Measurements from ENCODE around the gene ABHD8.

The ABHD8 gene

GRCh38 chr19:17248011-17248776, 55.0 kb downstream of the ABHD8 start:
- Histone ChIP-seq H3K9me3 (ENCODE audit: insufficient read depth, low read length) (no peaks in the 10 kb centered on the region), H3K4me3 (ENCODE audit: insufficient read length, low read depth) (no peak overlapping the region), H3K27me3 (ENCODE audit: insufficient read depth, insufficient read length) (no peaks in the 10 kb centered on the region), H3K4me1 (ENCODE audit: insufficient read depth, insufficient read length) (peaks cover 24% of the 10 kb centered on the region), H3K9ac (ENCODE audit: insufficient read length, low read depth) (peak overlapping the region; percentile 43), H3K36me3 (ENCODE audit: insufficient read depth, insufficient read length, low read length) (no peaks in the 10 kb centered on the region)
- no peak for DNase-seq (ENCODE audit: low read depth, low spot score)
- TF ChIP-seq SUZ12 (IDR thresholded peaks at IDR 0.05; ENCODE audit: extremely low read depth, insufficient read depth, insufficient read length) (no peak), ZNF274 (IDR thresholded peaks at IDR 0.05; ENCODE audit: low read depth, low read length) (no peak)

GRCh38 chr19:17246681-17247425, 56.4 kb downstream of the ABHD8 start:
- TF ChIP-seq YY1 (IDR thresholded peaks at IDR 0.05; ENCODE audit: insufficient read depth, insufficient read length), result no peak
- TF ChIP-seq SUZ12 (IDR thresholded peaks at IDR 0.05; ENCODE audit: extremely low read depth, insufficient read depth, insufficient read length), result no peak
- TF ChIP-seq ZNF274 (IDR thresholded peaks at IDR 0.05; ENCODE audit: low read depth, low read length), result no peak
- Histone ChIP-seq H3K9ac (ENCODE audit: insufficient read length, low read depth) (peak overlapping the region; percentile 72), H3K27me3 (ENCODE audit: insufficient read depth, insufficient read length) (no peaks in the 10 kb centered on the region), H3K4me1 (ENCODE audit: insufficient read depth, insufficient read length) (peaks cover 31% of the 10 kb centered on the region), H3K4me3 (ENCODE audit: insufficient read length, low read depth) (peak overlapping the region; percentile 49), H3K9me3 (ENCODE audit: insufficient read depth, low read length) (no peaks in the 10 kb centered on the region), H3K36me3 (ENCODE audit: insufficient read depth, insufficient read length, low read length) (no peaks in the 10 kb centered on the region)
- DNase-seq (ENCODE audit: low read depth, low spot score), result no peak

GRCh38 chr19:17245535-17245984, 57.7 kb downstream of the ABHD8 start, which contains the start of gene NR2F6:
Gene NR2F6 (minus strand): TSS chr19:17245919. CDS start chr19:17245220, 699 bp downstream.
- H3K9me3 ChIP-seq (ENCODE audit: insufficient read depth, low read length), result no peaks in the 10 kb centered on the region
- H3K4me3 ChIP-seq (ENCODE audit: insufficient read length, low read depth), result peak within 1 kb of the TSS; percentile 95
- H3K36me3 ChIP-seq (ENCODE audit: insufficient read depth, insufficient read length, low read length), result peaks cover 6% of the 10 kb centered on the region
- no peak for TF ChIP-seq ZNF274 (IDR thresholded peaks at IDR 0.05; ENCODE audit: low read depth, low read length)
- no peak for TF ChIP-seq YY1 (IDR thresholded peaks at IDR 0.05; ENCODE audit: insufficient read depth, insufficient read length)
- no peak for TF ChIP-seq SUZ12 (IDR thresholded peaks at IDR 0.05; ENCODE audit: extremely low read depth, insufficient read depth, insufficient read length)
- peaks cover 32% of the 10 kb centered on the region for H3K4me1 ChIP-seq (ENCODE audit: insufficient read depth, insufficient read length)
- no peak for DNase-seq (ENCODE audit: low read depth, low spot score)
- no peaks in the 10 kb centered on the region for H3K27me3 ChIP-seq (ENCODE audit: insufficient read depth, insufficient read length)
- H3K9ac ChIP-seq (ENCODE audit: insufficient read length, low read depth), result peak within 1 kb of the TSS; percentile 92

GRCh38 chr19:17244618-17245534, 58.3 kb downstream of the ABHD8 start:
- TF ChIP-seq ZNF274 (IDR thresholded peaks at IDR 0.05; ENCODE audit: low read depth, low read length), result no peak
- no peak for TF ChIP-seq SUZ12 (IDR thresholded peaks at IDR 0.05; ENCODE audit: extremely low read depth, insufficient read depth, insufficient read length)
- no peak for TF ChIP-seq YY1 (IDR thresholded peaks at IDR 0.05; ENCODE audit: insufficient read depth, insufficient read length)
- peak overlapping the region; percentile 95 for H3K4me3 ChIP-seq (ENCODE audit: insufficient read length, low read depth)
- H3K9ac ChIP-seq (ENCODE audit: insufficient read length, low read depth), result peak overlapping the region; percentile 92
- no peaks in the 10 kb centered on the region for H3K9me3 ChIP-seq (ENCODE audit: insufficient read depth, low read length)
- no peaks in the 10 kb centered on the region for H3K27me3 ChIP-seq (ENCODE audit: insufficient read depth, insufficient read length)
- DNase-seq (ENCODE audit: low read depth, low spot score), result no peak
- H3K36me3 ChIP-seq (ENCODE audit: insufficient read depth, insufficient read length, low read length), result peaks cover 11% of the 10 kb centered on the region
- H3K4me1 ChIP-seq (ENCODE audit: insufficient read depth, insufficient read length), result peaks cover 33% of the 10 kb centered on the region

GRCh38 chr19:17243830-17244617, 59.2 kb downstream of the ABHD8 start:
- Histone ChIP-seq H3K4me1 (ENCODE audit: insufficient read depth, insufficient read length) (peaks cover 30% of the 10 kb centered on the region), H3K4me3 (ENCODE audit: insufficient read length, low read depth) (peak overlapping the region; percentile 95), H3K36me3 (ENCODE audit: insufficient read depth, insufficient read length, low read length) (peaks cover 11% of the 10 kb centered on the region), H3K9me3 (ENCODE audit: insufficient read depth, low read length) (no peaks in the 10 kb centered on the region), H3K9ac (ENCODE audit: insufficient read length, low read depth) (peak overlapping the region; percentile 92), H3K27me3 (ENCODE audit: insufficient read depth, insufficient read length) (no peaks in the 10 kb centered on the region)
- no peak for DNase-seq (ENCODE audit: low read depth, low spot score)
- TF ChIP-seq SUZ12 (IDR thresholded peaks at IDR 0.05; ENCODE audit: extremely low read depth, insufficient read depth, insufficient read length) (no peak), YY1 (IDR thresholded peaks at IDR 0.05; ENCODE audit: insufficient read depth, insufficient read length) (no peak), ZNF274 (IDR thresholded peaks at IDR 0.05; ENCODE audit: low read depth, low read length) (no peak)

- H3K4me1 ChIP-seq (ENCODE audit: insufficient read depth, insufficient read length), result peaks cover 24% of the 10 kb centered on the region
- H3K36me3 ChIP-seq (ENCODE audit: insufficient read depth, insufficient read length, low read length), result peaks cover 15% of the 10 kb centered on the region
- no peak for DNase-seq (ENCODE audit: low read depth, low spot score)
- peak overlapping the region; percentile 95 for H3K4me3 ChIP-seq (ENCODE audit: insufficient read length, low read depth)
- no peak for TF ChIP-seq SUZ12 (IDR thresholded peaks at IDR 0.05; ENCODE audit: extremely low read depth, insufficient read depth, insufficient read length)
- TF ChIP-seq ZNF274 (IDR thresholded peaks at IDR 0.05; ENCODE audit: low read depth, low read length), result no peak
- TF ChIP-seq YY1 (IDR thresholded peaks at IDR 0.05; ENCODE audit: insufficient read depth, insufficient read length), result no peak
- no peaks in the 10 kb centered on the region for H3K9me3 ChIP-seq (ENCODE audit: insufficient read depth, low read length)
- H3K9ac ChIP-seq (ENCODE audit: insufficient read length, low read depth), result peak overlapping the region; percentile 92
- no peaks in the 10 kb centered on the region for H3K27me3 ChIP-seq (ENCODE audit: insufficient read depth, insufficient read length)
Measured at GRCh38 chr19:17243211-17243829, 59.9 kb downstream of the ABHD8 start.
